B cell (primary cell): ENCODE measurements around the gene RAPGEF1. TPM values are rescaled to one million over a fixed set of nuclear protein-coding genes. Genes with fewer than 3 reads are reported as not detected.
"Not testable (repeated sequence)": the region's sequence is repeated elsewhere in the genome, so short reads cannot be mapped to it uniquely, and the experiment has no call there.

Experiments used
- ATAC-seq: fragments of 200-7000 bp; cut with Tn5 transposase; one replicate; pipeline ENCODE4 v1.10.0; 2021; ENCODE audit warnings: low read depth, mild to moderate bottlenecking, moderate number of reproducible peaks, moderate library complexity
- CTCF ChIA-PET: fragments of 350-600 bp; sonication (Branson Sonifier 250); formaldehyde crosslinking; loops from one replicate; lab custom pipeline; 2021; ENCODE audit warnings: antibody characterized with exemption, inconsistent platforms; lab: Charles Lee
- POLR2A ChIA-PET: fragments of 350-600 bp; sonication (Branson Sonifier 250); formaldehyde crosslinking; loops from one replicate; lab custom pipeline; 2021; ENCODE audit warnings: antibody characterized with exemption; lab: Charles Lee
- DNase-seq: peaks from one replicate; pipeline ENCODE4 v3.0.0; 2013
- H2AFZ ChIP-seq: 2 replicates; pipeline ENCODE4 v1.6.1; 2012; ENCODE audit warnings: mild to moderate bottlenecking, low read depth, low read length; ENCODE audit not compliant: insufficient read depth, poor library complexity, severe bottlenecking
- H3K27ac ChIP-seq, 2 donors: 1 replicate in 1 of 2; 2 replicates in 1 of 2; pipeline ENCODE4 v1.5.1; 2012 to 2013; ENCODE audit warnings: low read length in 2 of 2, mild to moderate bottlenecking in 2 of 2, moderate library complexity in 1 of 2
- H3K27me3 ChIP-seq, 4 experiments: fragments of 200-600 bp in 1 of 4; sonication (generic) in 1 of 4; replicated peaks in 1 of 4; 1 replicate in 2 of 4; 2 replicates in 2 of 4; pipeline versions ENCODE4 v1.6.1 to v1.7.0; 2013 to 2016; ENCODE audit warnings: low read length in 3 of 4, mild to moderate bottlenecking in 2 of 4, mixed read lengths in 1 of 4, moderate library complexity in 1 of 4; ENCODE audit not compliant: insufficient read depth in 4 of 4, control insufficient read depth in 3 of 4; ENCODE audit errors: control extremely low read depth in 1 of 4
- H3K36me3 ChIP-seq, 2 experiments: replicated peaks in 1 of 2; 1 replicate in 1 of 2; 2 replicates in 1 of 2; pipeline versions ENCODE4 v1.6.1 to v1.7.1; 2013; ENCODE audit warnings: low read length in 1 of 2; ENCODE audit not compliant: insufficient read depth in 2 of 2, control insufficient read depth in 1 of 2; ENCODE audit errors: control extremely low read depth in 1 of 2, extremely low read depth in 1 of 2
- H3K4me1 ChIP-seq, 2 donors: fragments of 200-600 bp in 1 of 2; sonication (generic) in 1 of 2; 1 replicate in 1 of 2; 2 replicates in 1 of 2; pipeline versions ENCODE4 v1.5.1 to v1.6.1; 2013 to 2017; ENCODE audit warnings: low read length in 2 of 2; ENCODE audit not compliant: control insufficient read depth in 2 of 2, insufficient read depth in 2 of 2
- H3K4me2 ChIP-seq: replicated peaks from 2 replicates; pipeline ENCODE3; 2012; ENCODE audit warnings: mild to moderate bottlenecking, low read depth, low read length; ENCODE audit not compliant: poor library complexity, severe bottlenecking
- H3K4me3 ChIP-seq, 5 experiments: fragments of 200-600 bp in 1 of 5; sonication (generic) in 1 of 5; 1 replicate in 3 of 5; 2 replicates in 2 of 5; pipeline versions ENCODE4 v1.5.1 to v1.7.0; 2011 to 2016; ENCODE audit warnings: low read length in 4 of 5, mild to moderate bottlenecking in 4 of 5, low read depth in 2 of 5, control low read depth in 1 of 5, moderate library complexity in 1 of 5; ENCODE audit not compliant: insufficient read depth in 1 of 5; ENCODE audit errors: control extremely low read depth in 1 of 5, extremely low read depth in 1 of 5
- H3K79me2 ChIP-seq: fragments of 200-600 bp; sonication (generic); one replicate; pipeline ENCODE4 v1.6.0; 2016; ENCODE audit warnings: low read length; ENCODE audit not compliant: control insufficient read depth, insufficient read depth
- H3K9ac ChIP-seq: fragments of 200-600 bp; sonication (generic); 2 replicates; pipeline ENCODE4 v1.6.1; 2017; ENCODE audit warnings: mild to moderate bottlenecking, low read length, moderate library complexity
- H3K9me3 ChIP-seq, 3 donors: one replicate each; pipeline versions ENCODE4 v1.6.1 to v1.7.1; 2013; ENCODE audit warnings: low read length in 2 of 3; ENCODE audit not compliant: control insufficient read depth in 2 of 3, insufficient read depth in 1 of 3; ENCODE audit errors: control extremely low read depth in 1 of 3
- H4K20me1 ChIP-seq: 2 replicates; pipeline ENCODE4 v1.6.0; 2012; ENCODE audit warnings: mild to moderate bottlenecking, low read length; ENCODE audit not compliant: insufficient read depth, control insufficient read depth, poor library complexity, severe bottlenecking
- H3K27ac Mint-ChIP-seq: one replicate; pipeline ENCODE4 v1.8.0; 2021; ENCODE audit warnings: mixed read lengths
- H3K27me3 Mint-ChIP-seq: one replicate; pipeline ENCODE4 v1.8.0; 2021; ENCODE audit warnings: mixed read lengths
- H3K4me1 Mint-ChIP-seq: one replicate; pipeline ENCODE4 v1.8.0; 2021; ENCODE audit warnings: mixed read lengths
- H3K4me3 Mint-ChIP-seq: one replicate; pipeline ENCODE4 v1.8.0; 2021; ENCODE audit warnings: mixed read lengths
- H3K9me3 Mint-ChIP-seq: one replicate; pipeline ENCODE4 v1.8.0; 2022; ENCODE audit warnings: mixed read lengths; ENCODE audit not compliant: insufficient read depth
- EZH2 ChIP-seq: IDR thresholded peaks from 2 replicates; pipeline ENCODE4 v1.6.1; 2012; ENCODE audit warnings: borderline replicate concordance, low read depth, mild to moderate bottlenecking, moderate library complexity, low read length; ENCODE audit not compliant: insufficient read depth, poor library complexity, severe bottlenecking
- WGBS: methylation state at CpG from one replicate; pipeline ENCODE4 v1.1.5; 2013; ENCODE audit warnings: missing lambda C conversion rate; ENCODE audit not compliant: insufficient coverage; 5-methylcytosine and 5-hydroxymethylcytosine counted together
- intact Hi-C: fragments of 100-400 bp; cut with micrococcal nuclease; formaldehyde crosslinking; loops from one replicate; pipeline ENCODE4 v1.10.0; 2022
- polyA plus RNA-seq: library from polyadenylated mRNA; depleted of rRNA; stranded (reverse); fragments of >200 nt; gene quantifications from 2 replicates; pipeline ENCODE4 v1.2.3, GENCODE V29; 2012
- total RNA-seq, 2 donors: library from RNA; stranded (reverse); fragments of 120-200 nt in 1 of 2; gene quantifications; 1 replicate in 1 of 2; 2 replicates in 1 of 2; pipeline versions ENCODE4 v1.2.3 to v1.2.4, GENCODE V29; 2013 to 2022
- TF ChIP-seq, protein P1 (sequence below): fragments of 200-600 bp; IDR thresholded peaks from one replicate; pipeline ENCODE4 v1.8.0; 2022; ENCODE audit warnings: antibody characterized with exemption, mild to moderate bottlenecking

Gene RAPGEF1
- total and polyA plus RNA-seq, 2 donors (not counting 1 experiment from before 2014, with no cell fraction given): 134 to 447 TPM

- 39% methylated on average over 59 of the region's 60 CpGs for WGBS
- intact Hi-C loops: loop anchor here (1.0 kb wide), 1 partner anchor 8 kb away; no protein-coding TSS in a partner anchor
- no peak overlapping the region for H3K4me3 Mint-ChIP-seq
These were observed 185.6 kb downstream of the RAPGEF1 start for GRCh38 chr9:131554087-131554842.

DNA sequence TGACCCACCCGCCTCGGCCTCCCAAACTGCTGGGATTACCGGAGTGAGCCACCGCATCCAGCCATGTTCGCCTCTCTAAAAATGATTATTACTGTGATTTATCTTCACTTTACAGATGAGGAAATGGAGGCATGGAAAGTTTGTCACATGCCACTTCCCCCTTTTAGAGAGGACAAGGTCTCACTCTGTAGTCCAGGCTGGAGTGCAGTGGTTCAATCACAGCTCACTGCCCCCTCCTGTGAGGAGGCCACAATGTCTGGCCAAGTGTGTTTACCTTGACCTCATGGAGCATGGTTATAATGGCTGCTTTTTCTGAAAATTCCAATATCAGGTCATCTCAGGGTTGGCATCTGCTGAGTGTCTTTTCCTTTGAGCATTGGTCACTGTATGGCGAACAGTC, 187.8 kb downstream of the RAPGEF1 start:
- ATAC-seq: no peak
- CTCF ChIA-PET: no interaction called here
- POLR2A ChIA-PET: no interaction called here
- Mint-ChIP-seq H3K4me3 (no peak overlapping the region), H3K9me3 (peaks cover 7% of the 10 kb centered on the region), H3K27ac (no peak overlapping the region), H3K27me3 (peaks cover 71% of the 10 kb centered on the region), H3K4me1 (peaks cover 7% of the 10 kb centered on the region)
- intact Hi-C loops: no loop called here
- TF ChIP-seq EZH2: no peak
- TF ChIP-seq, protein P1, sequence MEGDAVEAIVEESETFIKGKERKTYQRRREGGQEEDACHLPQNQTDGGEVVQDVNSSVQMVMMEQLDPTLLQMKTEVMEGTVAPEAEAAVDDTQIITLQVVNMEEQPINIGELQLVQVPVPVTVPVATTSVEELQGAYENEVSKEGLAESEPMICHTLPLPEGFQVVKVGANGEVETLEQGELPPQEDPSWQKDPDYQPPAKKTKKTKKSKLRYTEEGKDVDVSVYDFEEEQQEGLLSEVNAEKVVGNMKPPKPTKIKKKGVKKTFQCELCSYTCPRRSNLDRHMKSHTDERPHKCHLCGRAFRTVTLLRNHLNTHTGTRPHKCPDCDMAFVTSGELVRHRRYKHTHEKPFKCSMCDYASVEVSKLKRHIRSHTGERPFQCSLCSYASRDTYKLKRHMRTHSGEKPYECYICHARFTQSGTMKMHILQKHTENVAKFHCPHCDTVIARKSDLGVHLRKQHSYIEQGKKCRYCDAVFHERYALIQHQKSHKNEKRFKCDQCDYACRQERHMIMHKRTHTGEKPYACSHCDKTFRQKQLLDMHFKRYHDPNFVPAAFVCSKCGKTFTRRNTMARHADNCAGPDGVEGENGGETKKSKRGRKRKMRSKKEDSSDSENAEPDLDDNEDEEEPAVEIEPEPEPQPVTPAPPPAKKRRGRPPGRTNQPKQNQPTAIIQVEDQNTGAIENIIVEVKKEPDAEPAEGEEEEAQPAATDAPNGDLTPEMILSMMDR: no peak
- peaks cover 0 to 31% (median 2%) of the 10 kb centered on the region in 3 donors for H3K9me3 ChIP-seq
- H3K36me3 ChIP-seq: no peaks in the 10 kb centered on the region
- H3K4me1 ChIP-seq: peaks cover 2% of the 10 kb centered on the region in 2 donors
- H3K27ac ChIP-seq: no peak overlapping the region
- H3K9ac ChIP-seq: no peak overlapping the region
- no peak overlapping the region for H2AFZ ChIP-seq
- DNase-seq: no peak
- no peak overlapping the region for H3K4me2 ChIP-seq
- H3K27me3 ChIP-seq: peaks cover 0 to 35% (median 11%) of the 10 kb centered on the region in 4 experiments
- no peaks in the 10 kb centered on the region for H3K79me2 ChIP-seq
- 100% methylated on average over 1 of the region's 6 CpGs for WGBS
- no peak overlapping the region for H3K4me3 ChIP-seq
- H4K20me1 ChIP-seq: no peaks in the 10 kb centered on the region

More at GRCh38 chr9:131554087-131554842, 185.6 kb downstream of the RAPGEF1 start:
- Histone ChIP-seq H3K79me2 (no peaks in the 10 kb centered on the region), H3K36me3 (no peaks in the 10 kb centered on the region), H4K20me1 (no peaks in the 10 kb centered on the region), H3K27me3 (peaks cover 0 to 21% (median 10%) of the 10 kb centered on the region in 4 experiments), H2AFZ (no peak overlapping the region), H3K4me2 (no peak overlapping the region), H3K4me3 (no peak overlapping the region), H3K9ac (no peak overlapping the region), H3K9me3 (peaks cover 0 to 23% (median 2%) of the 10 kb centered on the region in 3 donors), H3K27ac (no peak overlapping the region), H3K4me1 (no peaks in the 10 kb centered on the region)
- Mint-ChIP-seq H3K27ac (no peak overlapping the region), H3K9me3 (no peaks in the 10 kb centered on the region), H3K27me3 (peaks cover 50% of the 10 kb centered on the region), H3K4me1 (no peaks in the 10 kb centered on the region)
- no peak for TF ChIP-seq EZH2
- TF ChIP-seq, protein P1: no peak
- no peak for DNase-seq
- ChIA-PET POLR2A (no interaction called here), CTCF (interaction anchor here (0.5 to 1.0 kb wide), 3 partner anchors 186 to 1770 kb away, joined by 3 read pairs; no protein-coding TSS in a partner anchor)
- ATAC-seq: no peak

DNA sequence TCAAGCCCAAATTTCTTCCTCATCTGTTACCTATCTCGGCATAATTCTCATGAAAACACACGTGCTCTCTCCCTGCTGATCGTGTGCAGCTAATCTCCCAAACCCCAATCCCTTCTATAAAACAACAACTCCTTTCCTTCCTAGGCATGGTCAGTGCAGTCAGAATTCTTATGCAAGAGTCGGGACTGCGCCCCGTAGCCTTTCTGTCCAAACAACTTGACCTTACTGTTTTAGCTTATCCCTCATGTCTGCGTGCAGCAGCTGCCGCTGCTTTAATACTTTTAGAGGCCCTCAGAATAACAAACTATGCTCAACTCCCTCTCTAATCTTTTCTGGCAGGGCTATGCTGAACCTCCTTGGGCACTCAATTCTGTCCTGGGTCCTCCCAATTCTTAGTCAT, 189.4 kb downstream of the RAPGEF1 start:
- 95% methylated on average over 8 of the region's 8 CpGs for WGBS
- peaks cover 11% of the 10 kb centered on the region for H3K4me1 Mint-ChIP-seq
- peaks cover 70% of the 10 kb centered on the region for H3K27me3 Mint-ChIP-seq
- H3K4me1 ChIP-seq: peaks cover 15 to 16% of the 10 kb centered on the region in 2 donors
- H3K27ac ChIP-seq, H3K4me2 ChIP-seq, H3K9ac ChIP-seq, H3K36me3 ChIP-seq, ATAC-seq, H2AFZ ChIP-seq, POLR2A ChIA-PET, H3K4me3 ChIP-seq, H4K20me1 ChIP-seq, DNase-seq, intact Hi-C loops, H3K27ac Mint-ChIP-seq, H3K79me2 ChIP-seq, CTCF ChIA-PET, H3K4me3 Mint-ChIP-seq, H3K9me3 Mint-ChIP-seq: not testable (repeated sequence)
- H3K27me3 ChIP-seq: peaks cover 0 to 50% (median 19%) of the 10 kb centered on the region in 4 experiments
- peaks cover 0 to 32% (median 2%) of the 10 kb centered on the region in 3 donors for H3K9me3 ChIP-seq
